GM06990 (cell line): Measurements from ENCODE around the gene ZNF324B.
"Not testable (repeated sequence)": the region's sequence is repeated elsewhere in the genome, so short reads cannot be mapped to it uniquely, and the experiment has no call there.

ENCODE experiments used
- DNase-seq: peaks from one replicate; pipeline ENCODE4 v3.0.0-alpha.2; 2011; ENCODE audit not compliant: insufficient read length; ENCODE audit errors: extremely low read depth
- H3K27me3 ChIP-seq: replicated peaks from 2 replicates; pipeline ENCODE4 v1.6.0; 2011; ENCODE audit warnings: low read length; ENCODE audit not compliant: control insufficient read depth, insufficient read depth
- H3K36me3 ChIP-seq: 2 replicates; pipeline ENCODE4 v1.5.1; 2011; ENCODE audit warnings: low read length; ENCODE audit not compliant: control insufficient read depth, insufficient read depth
- H3K4me3 ChIP-seq: replicated peaks from 2 replicates; pipeline ENCODE4 v1.5.1; 2011; ENCODE audit warnings: low read depth, mild to moderate bottlenecking, control low read depth, low read length
- CTCF ChIP-seq: IDR thresholded peaks from 2 replicates; pipeline ENCODE4 v1.5.1; 2011; ENCODE audit warnings: low read length, control low read depth, mild to moderate bottlenecking, inconsistent platforms; ENCODE audit not compliant: insufficient read depth, poor library complexity, severe bottlenecking

The ZNF324B gene

GRCh38 chr19:58451358-58452101, at the start of gene ZNF324B:
ZNF324B (plus strand) TSS chr19:58451622; CDS start chr19:58453702, 2,080 bp downstream.
- DNase-seq = peak; percentile 91
- Histone ChIP-seq H3K4me3 (peak within 1 kb of the TSS; percentile 94), H3K36me3 (peaks cover 10% of the 10 kb centered on the region), H3K27me3 (no peaks in the 10 kb centered on the region)
- no peak for TF ChIP-seq CTCF

GRCh38 chr19:58401840-58402421, 49.5 kb upstream of the ZNF324B start:
- Histone ChIP-seq H3K27me3 (no peaks in the 10 kb centered on the region), H3K36me3 (no peaks in the 10 kb centered on the region; the same call in 1 of the 2 replicates), H3K4me3 (peak overlapping the region; percentile 76)
- TF ChIP-seq CTCF = no peak
- no peak for DNase-seq

- not testable (repeated sequence) for H3K27me3 ChIP-seq, H3K4me3 ChIP-seq, H3K36me3 ChIP-seq, DNase-seq
Observed at GRCh38 chr19:58403920-58404478, 47.4 kb upstream of the ZNF324B start.

GRCh38 chr19:58406818-58407657, 44.4 kb upstream of the ZNF324B start:
- TF ChIP-seq CTCF = peak; percentile 35
- no peak for DNase-seq
- H3K36me3 ChIP-seq = no peaks in the 10 kb centered on the region
- no peaks in the 10 kb centered on the region for H3K27me3 ChIP-seq
- H3K4me3 ChIP-seq = peak overlapping the region; percentile 89

GRCh38 chr19:58407658-58408151, 43.7 kb upstream of the ZNF324B start:
- H3K36me3 ChIP-seq = no peaks in the 10 kb centered on the region
- H3K4me3 ChIP-seq = peak overlapping the region; percentile 89
- no peak for TF ChIP-seq CTCF
- H3K27me3 ChIP-seq = no peaks in the 10 kb centered on the region
- no peak for DNase-seq
